GM23338 (cell line): ENCODE measurements around the gene TMEM223. TPM values are rescaled to one million over a fixed set of nuclear protein-coding genes. Genes with fewer than 3 reads are reported as not detected.

Experiments
- CTCF ChIP-seq, 2 experiments: fragments of 200-600 bp in 1 of 2; sonication (generic) in 1 of 2; conservative IDR thresholded peaks; 2 replicates each; pipeline versions ENCODE4 v1.5.1 to v1.6.1; 2016 to 2017; ENCODE audit warnings: antibody characterized with exemption in 2 of 2, low read depth in 2 of 2, mild to moderate bottlenecking in 2 of 2, moderate library complexity in 1 of 2
- NANOG ChIP-seq: IDR thresholded peaks from 2 replicates; pipeline ENCODE4 v1.6.1; 2016; ENCODE audit warnings: antibody characterized with exemption, borderline replicate concordance
- STAT1 ChIP-seq: IDR thresholded peaks from one replicate; pipeline ENCODE4 v1.6.1; 2016; ENCODE audit warnings: antibody characterized with exemption; ENCODE audit not compliant: unreplicated experiment
- ZNF331 ChIP-seq: fragments of 250-450 bp; sonication (Bioruptor Pico); IDR thresholded peaks from 2 replicates; pipeline ENCODE4 v1.5.0; 2020; ENCODE audit warnings: low read depth, mild to moderate bottlenecking, moderate library complexity
- ZNF462 ChIP-seq: fragments of 250-450 bp; sonication (Bioruptor Pico); IDR thresholded peaks from 2 replicates; pipeline ENCODE4 v1.5.0; 2020; ENCODE audit warnings: mild to moderate bottlenecking, moderate library complexity
- polyA plus RNA-seq: library from polyadenylated mRNA; unstranded; fragments of >200 nt; fragmentation: Nextera tagmentation; extraction: Ambion mirVana; gene quantifications from 2 replicates; pipeline ENCODE4 v1.2.1, GENCODE V29; 2016
- total RNA-seq: library from RNA; depleted of rRNA; stranded (reverse); fragments of >200 nt; shearing (Covaris generic); gene quantifications from 2 replicates; pipeline ENCODE4 v1.2.3, GENCODE V29; 2014
- TF ChIP-seq, protein P1 (sequence below): IDR thresholded peaks from one replicate; pipeline ENCODE4 v1.6.1; 2018; ENCODE audit warnings: antibody characterized with exemption; ENCODE audit not compliant: unreplicated experiment

Gene TMEM223
- total and polyA plus RNA-seq, 2 experiments from 2014 or later = 46.1 to 59.6 TPM

DNA sequence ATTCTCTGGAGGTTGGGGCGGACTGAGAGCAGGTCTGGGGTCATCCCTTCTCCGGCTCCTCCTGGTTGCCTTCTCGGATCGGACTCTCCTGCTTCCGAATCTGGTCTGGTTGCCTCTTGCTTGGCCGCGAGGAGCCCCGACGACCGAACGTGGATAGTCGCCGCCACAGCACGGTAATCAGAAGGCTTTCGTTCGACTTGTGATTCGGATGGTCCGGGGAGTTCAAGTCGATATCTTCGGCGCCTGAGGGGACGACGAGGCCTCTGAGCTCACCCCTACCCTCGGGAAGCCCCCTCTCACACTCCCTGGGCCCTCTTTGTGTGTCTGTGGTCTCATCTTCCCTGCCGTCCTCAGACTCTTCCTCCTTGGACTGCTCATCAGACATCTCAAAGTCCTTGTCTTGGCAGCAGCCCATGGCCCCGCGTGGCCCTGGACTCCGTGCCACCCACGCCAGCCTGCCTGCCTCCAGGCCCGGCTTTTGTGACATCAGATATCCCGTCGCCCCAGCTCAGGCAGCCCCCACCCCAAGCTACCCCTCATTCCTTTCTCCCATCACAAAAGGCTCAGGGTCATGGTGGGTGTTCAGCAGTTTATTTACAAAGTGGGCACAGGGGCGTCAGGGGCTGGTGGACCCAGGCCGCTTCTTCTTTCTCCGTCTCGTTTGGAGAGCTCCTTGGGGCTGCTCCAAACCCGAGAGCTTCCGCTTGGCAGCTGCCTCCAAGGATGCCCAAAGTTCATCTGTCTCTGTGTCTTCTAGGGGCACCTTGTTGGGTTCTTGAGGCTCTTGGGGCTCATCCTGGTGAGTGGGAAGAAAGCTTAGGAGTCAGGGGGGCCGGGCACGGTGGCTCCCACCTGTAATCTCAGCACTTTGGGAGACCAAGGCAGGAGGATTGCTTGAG, 40.8 kb upstream of the TMEM223 start, which contains the start of gene TEX54 (continued):
- TF ChIP-seq ZNF462 (CRISPR knock-in tag) (no peak), NANOG (no peak), STAT1 (no peak), ZNF331 (CRISPR knock-in tag) (no peak), CTCF (conservative IDR thresholded peaks at IDR 0.05; ENCODE audit: low read depth in 2 of 2) (no peak)
- TF ChIP-seq, protein P1, sequence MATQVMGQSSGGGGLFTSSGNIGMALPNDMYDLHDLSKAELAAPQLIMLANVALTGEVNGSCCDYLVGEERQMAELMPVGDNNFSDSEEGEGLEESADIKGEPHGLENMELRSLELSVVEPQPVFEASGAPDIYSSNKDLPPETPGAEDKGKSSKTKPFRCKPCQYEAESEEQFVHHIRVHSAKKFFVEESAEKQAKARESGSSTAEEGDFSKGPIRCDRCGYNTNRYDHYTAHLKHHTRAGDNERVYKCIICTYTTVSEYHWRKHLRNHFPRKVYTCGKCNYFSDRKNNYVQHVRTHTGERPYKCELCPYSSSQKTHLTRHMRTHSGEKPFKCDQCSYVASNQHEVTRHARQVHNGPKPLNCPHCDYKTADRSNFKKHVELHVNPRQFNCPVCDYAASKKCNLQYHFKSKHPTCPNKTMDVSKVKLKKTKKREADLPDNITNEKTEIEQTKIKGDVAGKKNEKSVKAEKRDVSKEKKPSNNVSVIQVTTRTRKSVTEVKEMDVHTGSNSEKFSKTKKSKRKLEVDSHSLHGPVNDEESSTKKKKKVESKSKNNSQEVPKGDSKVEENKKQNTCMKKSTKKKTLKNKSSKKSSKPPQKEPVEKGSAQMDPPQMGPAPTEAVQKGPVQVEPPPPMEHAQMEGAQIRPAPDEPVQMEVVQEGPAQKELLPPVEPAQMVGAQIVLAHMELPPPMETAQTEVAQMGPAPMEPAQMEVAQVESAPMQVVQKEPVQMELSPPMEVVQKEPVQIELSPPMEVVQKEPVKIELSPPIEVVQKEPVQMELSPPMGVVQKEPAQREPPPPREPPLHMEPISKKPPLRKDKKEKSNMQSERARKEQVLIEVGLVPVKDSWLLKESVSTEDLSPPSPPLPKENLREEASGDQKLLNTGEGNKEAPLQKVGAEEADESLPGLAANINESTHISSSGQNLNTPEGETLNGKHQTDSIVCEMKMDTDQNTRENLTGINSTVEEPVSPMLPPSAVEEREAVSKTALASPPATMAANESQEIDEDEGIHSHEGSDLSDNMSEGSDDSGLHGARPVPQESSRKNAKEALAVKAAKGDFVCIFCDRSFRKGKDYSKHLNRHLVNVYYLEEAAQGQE = no peak
